ENCODE data around the gene CROCC2. TPM values are rescaled to one million over a fixed set of nuclear protein-coding genes. Genes with fewer than 3 reads are reported as not detected.

Gene CROCC2
- total and polyA plus RNA-seq, 2 donors from 2014 or later: 0.13 TPM; not detected in 1

DNA sequence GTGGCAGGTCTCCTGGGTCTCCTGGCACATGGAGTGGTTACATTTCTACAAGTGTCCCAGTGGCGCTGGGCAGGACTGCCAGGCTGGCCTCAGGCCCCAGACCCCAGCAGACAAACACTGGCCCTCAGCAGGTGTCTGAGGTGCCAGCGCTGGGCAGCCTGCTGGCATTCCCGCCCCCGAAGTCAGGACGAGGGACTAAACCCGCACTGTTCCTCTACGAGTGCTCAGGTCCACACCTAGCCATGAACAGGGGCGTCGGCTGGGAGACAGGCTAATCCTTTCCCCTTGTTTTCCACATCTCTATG, 105.1 kb downstream of the CROCC2 start:
- TF ChIP-seq, protein P1, sequence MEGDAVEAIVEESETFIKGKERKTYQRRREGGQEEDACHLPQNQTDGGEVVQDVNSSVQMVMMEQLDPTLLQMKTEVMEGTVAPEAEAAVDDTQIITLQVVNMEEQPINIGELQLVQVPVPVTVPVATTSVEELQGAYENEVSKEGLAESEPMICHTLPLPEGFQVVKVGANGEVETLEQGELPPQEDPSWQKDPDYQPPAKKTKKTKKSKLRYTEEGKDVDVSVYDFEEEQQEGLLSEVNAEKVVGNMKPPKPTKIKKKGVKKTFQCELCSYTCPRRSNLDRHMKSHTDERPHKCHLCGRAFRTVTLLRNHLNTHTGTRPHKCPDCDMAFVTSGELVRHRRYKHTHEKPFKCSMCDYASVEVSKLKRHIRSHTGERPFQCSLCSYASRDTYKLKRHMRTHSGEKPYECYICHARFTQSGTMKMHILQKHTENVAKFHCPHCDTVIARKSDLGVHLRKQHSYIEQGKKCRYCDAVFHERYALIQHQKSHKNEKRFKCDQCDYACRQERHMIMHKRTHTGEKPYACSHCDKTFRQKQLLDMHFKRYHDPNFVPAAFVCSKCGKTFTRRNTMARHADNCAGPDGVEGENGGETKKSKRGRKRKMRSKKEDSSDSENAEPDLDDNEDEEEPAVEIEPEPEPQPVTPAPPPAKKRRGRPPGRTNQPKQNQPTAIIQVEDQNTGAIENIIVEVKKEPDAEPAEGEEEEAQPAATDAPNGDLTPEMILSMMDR (IDR thresholded peaks at IDR 0.05; ENCODE audit: borderline replicate concordance, extremely low read depth, insufficient read depth): no peak
- intact Hi-C loops (cut with DNase I): no loop called here
- FAIRE-seq: no peak
- Histone ChIP-seq H3K9ac (ENCODE audit: low read length in 3 of 3) (no peak overlapping the region), H3K4me3 (ENCODE audit: low read length in 3 of 3) (no peak overlapping the region), H3K27ac (ENCODE audit: low read depth in 2 of 2, low read length in 2 of 2) (no peak overlapping the region), H3K4me1 (ENCODE audit: control insufficient read depth in 2 of 3, insufficient read depth in 2 of 3, low read depth in 1 of 3, low read length in 3 of 3) (peaks cover 0 to 22% (median 0%) of the 10 kb centered on the region in 3 donors), H3K9me3 (ENCODE audit: control insufficient read depth in 2 of 3, insufficient read depth in 1 of 3, low read length in 3 of 3) (no peaks in the 10 kb centered on the region), H3K36me3 (ENCODE audit: control insufficient read depth in 2 of 3, insufficient read depth in 3 of 3, low read length in 3 of 3) (no peaks in the 10 kb centered on the region), H3K27me3 (ENCODE audit: control insufficient read depth, insufficient read depth, low read length) (no peaks in the 10 kb centered on the region)
- peak in 1 of 5 donors; percentile 67 for DNase-seq

DNA sequence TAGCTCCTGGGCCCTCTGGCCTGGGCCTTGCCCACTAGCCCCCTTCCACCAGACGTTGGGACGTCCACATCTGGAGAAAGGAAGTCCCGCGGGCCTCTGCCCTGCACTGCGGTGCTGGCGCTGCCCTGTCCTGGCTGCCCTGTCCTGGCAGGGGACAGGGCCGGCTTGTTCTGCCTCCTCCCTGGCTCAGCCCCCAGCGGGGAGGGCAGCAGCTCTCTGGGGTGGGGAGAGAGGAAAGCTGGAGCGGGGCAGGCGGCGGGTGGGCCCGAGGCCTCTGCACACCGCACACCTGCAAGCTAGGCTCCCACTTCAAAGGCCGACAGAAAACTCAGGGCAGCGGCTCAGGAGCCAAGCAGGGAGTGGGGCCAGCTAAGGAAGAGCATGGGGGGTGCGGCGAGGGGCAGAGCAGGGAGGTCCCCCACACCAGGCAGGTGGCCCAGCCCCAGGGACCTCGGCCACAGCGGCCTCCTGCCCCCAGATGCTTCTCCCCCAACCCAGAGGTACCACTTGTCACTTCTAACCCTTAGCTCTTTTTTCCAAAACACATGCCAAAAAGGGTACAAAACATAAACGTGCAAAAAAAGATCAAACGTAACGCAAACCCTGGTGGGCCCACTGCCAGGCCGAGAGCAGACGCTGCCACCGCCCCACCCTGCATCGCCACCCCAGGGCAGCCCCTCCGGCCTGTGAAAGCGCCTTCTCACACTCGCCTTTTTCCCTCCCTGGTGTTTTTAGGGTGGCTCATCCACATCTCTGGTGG, 105.8 kb downstream of the CROCC2 start:
- intact Hi-C loops (cut with DNase I): no loop called here
- H3K4me3 ChIP-seq (ENCODE audit: low read length in 3 of 3): no peak overlapping the region
- H3K9me3 ChIP-seq (ENCODE audit: control insufficient read depth in 2 of 3, insufficient read depth in 1 of 3, low read length in 3 of 3): no peaks in the 10 kb centered on the region
- FAIRE-seq (no peak), DNase-seq (peak in 1 of 5 donors; percentile 74)
- H3K36me3 ChIP-seq (ENCODE audit: control insufficient read depth in 2 of 3, insufficient read depth in 3 of 3, low read length in 3 of 3): no peaks in the 10 kb centered on the region
- no peaks in the 10 kb centered on the region for H3K27me3 ChIP-seq (ENCODE audit: control insufficient read depth, insufficient read depth, low read length)
- peaks cover 0 to 22% (median 0%) of the 10 kb centered on the region in 3 donors for H3K4me1 ChIP-seq (ENCODE audit: control insufficient read depth in 2 of 3, insufficient read depth in 2 of 3, low read depth in 1 of 3, low read length in 3 of 3)
- no peak overlapping the region for H3K27ac ChIP-seq (ENCODE audit: low read depth in 2 of 2, low read length in 2 of 2)
- TF ChIP-seq, protein P1 (IDR thresholded peaks at IDR 0.05; ENCODE audit: borderline replicate concordance, extremely low read depth, insufficient read depth): no peak
- no peak overlapping the region for H3K9ac ChIP-seq (ENCODE audit: low read length in 3 of 3)

DNA sequence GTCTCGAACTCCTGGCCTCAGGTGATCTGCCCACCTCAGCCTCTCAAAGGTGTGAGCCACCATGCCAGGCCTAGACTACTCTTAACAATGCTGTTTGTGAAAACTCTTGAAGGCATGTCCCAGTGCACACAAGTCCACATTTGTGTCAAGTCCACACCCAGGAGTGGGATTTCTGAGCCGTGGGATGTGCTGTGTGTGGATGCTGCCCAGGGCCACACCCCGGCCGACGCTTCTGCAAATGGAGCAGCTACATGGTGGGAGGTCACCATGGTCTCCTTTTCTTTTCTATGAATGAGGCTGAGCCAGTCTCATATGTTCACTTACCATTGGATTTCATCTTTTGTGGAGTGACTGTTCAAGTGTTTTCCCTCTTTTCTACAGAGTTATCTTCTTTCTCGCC, 108.1 kb downstream of the CROCC2 start:
- H3K9ac ChIP-seq (ENCODE audit: low read length in 3 of 3): no peak overlapping the region
- no peak overlapping the region for H3K4me3 ChIP-seq (ENCODE audit: low read length in 3 of 3)
- intact Hi-C loops (cut with DNase I): no loop called here
- no peaks in the 10 kb centered on the region for H3K9me3 ChIP-seq (ENCODE audit: control insufficient read depth in 2 of 3, insufficient read depth in 1 of 3, low read length in 3 of 3)
- peaks cover 0 to 12% (median 0%) of the 10 kb centered on the region in 3 donors for H3K4me1 ChIP-seq (ENCODE audit: control insufficient read depth in 2 of 3, insufficient read depth in 2 of 3, low read depth in 1 of 3, low read length in 3 of 3)
- H3K27ac ChIP-seq (ENCODE audit: low read depth in 2 of 2, low read length in 2 of 2): no peak overlapping the region
- DNase-seq: no peak
- FAIRE-seq: no peak
- no peaks in the 10 kb centered on the region for H3K36me3 ChIP-seq (ENCODE audit: control insufficient read depth in 2 of 3, insufficient read depth in 3 of 3, low read length in 3 of 3)
- no peaks in the 10 kb centered on the region for H3K27me3 ChIP-seq (ENCODE audit: control insufficient read depth, insufficient read depth, low read length)
- TF ChIP-seq, protein P1 (IDR thresholded peaks at IDR 0.05; ENCODE audit: borderline replicate concordance, extremely low read depth, insufficient read depth): no peak
